Aorta (tissue), 5 donors: ENCODE data around the gene CNOT11. TPM values are rescaled to one million over a fixed set of nuclear protein-coding genes. Genes with fewer than 3 reads are reported as not detected.

Source experiments
- ATAC-seq: fragments of 200-7000 bp; cut with Tn5 transposase; one replicate; pipeline ENCODE4 v1.9.1; 2022; ENCODE audit warnings: moderate library complexity; ENCODE audit not compliant: low FRiP score
- DNase-seq, 2 donors: peaks; one replicate each; pipeline ENCODE4 v3.0.0-alpha.2; 2020
- H3K27ac ChIP-seq, 2 donors: one replicate each; pipeline ENCODE4 v1.5.1; 2013; ENCODE audit warnings: low read length in 2 of 2, mild to moderate bottlenecking in 2 of 2, moderate library complexity in 2 of 2, control low read depth in 1 of 2, inconsistent platforms in 1 of 2, low read depth in 1 of 2
- H3K27me3 ChIP-seq, 2 donors: one replicate each; pipeline ENCODE4 v1.6.1; 2013; ENCODE audit warnings: control low read depth in 1 of 2, low read length in 1 of 2, mild to moderate bottlenecking in 1 of 2, moderate library complexity in 1 of 2; ENCODE audit not compliant: insufficient read depth in 2 of 2, control insufficient read depth in 1 of 2
- H3K36me3 ChIP-seq, 2 donors: one replicate each; pipeline ENCODE4 v1.6.1; 2013; ENCODE audit warnings: control low read depth in 1 of 2, low read length in 1 of 2, mild to moderate bottlenecking in 1 of 2; ENCODE audit not compliant: insufficient read depth in 2 of 2, control insufficient read depth in 1 of 2
- H3K4me1 ChIP-seq, 2 donors: one replicate each; pipeline ENCODE4 v1.6.1; 2013; ENCODE audit warnings: low read length in 2 of 2, control low read depth in 1 of 2, mild to moderate bottlenecking in 1 of 2, moderate library complexity in 1 of 2; ENCODE audit not compliant: insufficient read depth in 2 of 2, control insufficient read depth in 1 of 2
- H3K4me3 ChIP-seq, 2 donors: one replicate each; pipeline ENCODE4 v1.5.1; 2013; ENCODE audit warnings: low read length in 2 of 2, control low read depth in 1 of 2, mild to moderate bottlenecking in 1 of 2
- H3K9me3 ChIP-seq: one replicate; pipeline ENCODE4 v1.6.1; 2013; ENCODE audit warnings: mild to moderate bottlenecking, low read length; ENCODE audit not compliant: control insufficient read depth
- WGBS, 2 donors: extraction: QIAGEN DNeasy Blood & Tissue Kit; methylation state at CpG; one replicate each; pipeline ENCODE4 v1.1.7; 2013; 5-methylcytosine and 5-hydroxymethylcytosine counted together
- intact Hi-C, 2 donors: fragments of 100-400 bp; cut with DNase I; formaldehyde crosslinking; loops; one replicate each; pipeline versions ENCODE4 v1.14.2 to v1.15.0; 2022
- polyA plus RNA-seq, 2 donors: library from polyadenylated mRNA; stranded (reverse); fragments of 200-250 nt; gene quantifications; one replicate each; pipeline ENCODE4 v1.2.3, GENCODE V29; 2013
- total RNA-seq, 2 donors: library from RNA; stranded (reverse); fragmentation: NEBNext Ultra II Directional; extraction: Animal tissue kit (Norgen Biotek cat#: 25700); gene quantifications; one replicate each; pipeline ENCODE4 v1.2.1, GENCODE V29; 2021
- donor health status: healthy with polysubstance abuse.
- donor health status: Bipolar disorder and iron deficiency.
- donor health status: DM: no; HTN: no; CAD: no.
- donor health status: DM: no; HTN: no; CAD: no.
- donor health status: DM: yes; HTN: yes; CAD: no.

Gene CNOT11
- total and polyA plus RNA-seq, 4 donors, result 12.8 to 26.4 (median 20.4) TPM

- 96 to 97% methylated on average over 4 of the region's 4 CpGs for WGBS, 2 donors
- no peak overlapping the region for H3K27ac ChIP-seq
Observed at GRCh38 chr2:101281482-101281881, 28.8 kb downstream of the CNOT11 start.

GRCh38 chr2:101282980-101283379 lies 30.3 kb downstream of the CNOT11 start:
- no peak for ATAC-seq
- Histone ChIP-seq H3K27me3 (no peaks in the 10 kb centered on the region), H3K9me3 (no peaks in the 10 kb centered on the region), H3K27ac (no peak overlapping the region), H3K36me3 (peaks cover 0 to 12% of the 10 kb centered on the region in 2 donors), H3K4me3 (no peak overlapping the region), H3K4me1 (no peaks in the 10 kb centered on the region)
- WGBS, 2 donors, result 92 to 95% methylated on average over 3 of the region's 3 CpGs
- DNase-seq, result no peak
- intact Hi-C loops, result no loop called here

More at GRCh38 chr2:101281482-101281881, 28.8 kb downstream of the CNOT11 start:
- no peaks in the 10 kb centered on the region for H3K27me3 ChIP-seq
- no peak overlapping the region for H3K4me3 ChIP-seq
- intact Hi-C loops, result no loop called here
- ATAC-seq (no peak), DNase-seq (no peak)
- H3K36me3 ChIP-seq, result peaks cover 0 to 10% of the 10 kb centered on the region in 2 donors
- H3K4me1 ChIP-seq, result no peaks in the 10 kb centered on the region
- H3K9me3 ChIP-seq, result no peaks in the 10 kb centered on the region

GRCh38 chr2:101286684-101287083 lies 34.0 kb downstream of the CNOT11 start:
- DNase-seq, result no peak
- peaks cover 0 to 7% of the 10 kb centered on the region in 2 donors for H3K36me3 ChIP-seq

GRCh38 chr2:101287303-101287702 lies 34.6 kb downstream of the CNOT11 start:
- no peak for DNase-seq
- intact Hi-C loops, result no loop called here
- WGBS, 2 donors, result 92 to 96% methylated on average over 2 of the region's 2 CpGs
- no peaks in the 10 kb centered on the region for H3K4me1 ChIP-seq
- no peaks in the 10 kb centered on the region for H3K27me3 ChIP-seq
- no peaks in the 10 kb centered on the region for H3K9me3 ChIP-seq
- peaks cover 0 to 6% of the 10 kb centered on the region in 2 donors for H3K36me3 ChIP-seq
- no peak overlapping the region for H3K4me3 ChIP-seq
- ATAC-seq, result no peak
- H3K27ac ChIP-seq, result no peak overlapping the region

More at GRCh38 chr2:101286684-101287083, 34.0 kb downstream of the CNOT11 start:
- WGBS, 2 donors, result 94 to 95% methylated on average over 6 of the region's 6 CpGs
- ATAC-seq, result no peak
- no peaks in the 10 kb centered on the region for H3K27me3 ChIP-seq
- H3K4me3 ChIP-seq, result no peak overlapping the region
- H3K9me3 ChIP-seq, result no peaks in the 10 kb centered on the region
- intact Hi-C loops, result no loop called here
- H3K4me1 ChIP-seq, result no peaks in the 10 kb centered on the region
- no peak overlapping the region for H3K27ac ChIP-seq

GRCh38 chr2:101290711-101291110 lies 38.0 kb downstream of the CNOT11 start:
- no peaks in the 10 kb centered on the region for H3K27me3 ChIP-seq
- peaks cover 0 to 6% of the 10 kb centered on the region in 2 donors for H3K36me3 ChIP-seq
- H3K27ac ChIP-seq, result no peak overlapping the region
- no peaks in the 10 kb centered on the region for H3K4me1 ChIP-seq
- ATAC-seq, result no peak
- no peak for DNase-seq
- no peak overlapping the region for H3K4me3 ChIP-seq
- H3K9me3 ChIP-seq, result no peaks in the 10 kb centered on the region
- intact Hi-C loops, result no loop called here

GRCh38 chr2:101291973-101292372 lies 39.3 kb downstream of the CNOT11 start:
- Histone ChIP-seq H3K9me3 (no peaks in the 10 kb centered on the region), H3K27ac (no peak overlapping the region), H3K27me3 (no peaks in the 10 kb centered on the region), H3K36me3 (peaks cover 0 to 4% of the 10 kb centered on the region in 2 donors), H3K4me1 (no peaks in the 10 kb centered on the region), H3K4me3 (no peak overlapping the region)
- WGBS, 2 donors, result 92 to 94% methylated on average over 3 of the region's 3 CpGs
- ATAC-seq (no peak), DNase-seq (no peak)
- intact Hi-C loops, result no loop called here

GRCh38 chr2:101293544-101293943 lies 40.9 kb downstream of the CNOT11 start:
- no peak overlapping the region for H3K27ac ChIP-seq
- intact Hi-C loops, result no loop called here
- no peaks in the 10 kb centered on the region for H3K9me3 ChIP-seq
- no peak overlapping the region for H3K4me3 ChIP-seq
- DNase-seq, result no peak
- H3K36me3 ChIP-seq, result peaks cover 0 to 4% of the 10 kb centered on the region in 2 donors
- H3K4me1 ChIP-seq, result no peaks in the 10 kb centered on the region
- ATAC-seq, result no peak
- 93% methylated on average over 2 of the region's 2 CpGs for WGBS, 2 donors
- no peaks in the 10 kb centered on the region for H3K27me3 ChIP-seq

- 93 to 94% methylated on average over 6 of the region's 6 CpGs for WGBS, 2 donors
- Histone ChIP-seq H3K4me3 (no peak overlapping the region), H3K9me3 (no peaks in the 10 kb centered on the region), H3K27me3 (no peaks in the 10 kb centered on the region), H3K36me3 (peaks cover 0 to 4% of the 10 kb centered on the region in 2 donors), H3K27ac (no peak overlapping the region), H3K4me1 (no peaks in the 10 kb centered on the region)
- ATAC-seq, result no peak
- no peak for DNase-seq
- intact Hi-C loops, result no loop called here
Observed at GRCh38 chr2:101294861-101295260, 42.2 kb downstream of the CNOT11 start.

- H3K36me3 ChIP-seq, result peaks cover 0 to 4% of the 10 kb centered on the region in 2 donors
- intact Hi-C loops, result no loop called here
- no peak overlapping the region for H3K27ac ChIP-seq
- DNase-seq (no peak), ATAC-seq (no peak)
- H3K9me3 ChIP-seq, result no peaks in the 10 kb centered on the region
- WGBS, 2 donors, result 44 to 57% methylated on average over 2 of the region's 2 CpGs
- no peaks in the 10 kb centered on the region for H3K27me3 ChIP-seq
- no peaks in the 10 kb centered on the region for H3K4me1 ChIP-seq
- no peak overlapping the region for H3K4me3 ChIP-seq
Observed at GRCh38 chr2:101295895-101296294, 43.2 kb downstream of the CNOT11 start.
